MCF 10A (cell line): ENCODE results near the gene TANC1. TPM values are rescaled to one million over a fixed set of nuclear protein-coding genes. Genes with fewer than 3 reads are reported as not detected.

Experiments
- BruUV-seq: library from RNA; stranded (reverse); fragments of 400-500 nt; replicated peaks from 2 replicates; lab custom pipeline; 2021; lab: Mats Ljungman, UMichigan
- CTCF ChIA-PET: fragments of 300-600 bp; sonication (Branson Sonifier 250); formaldehyde crosslinking; extraction: SDS; loops from one replicate; lab custom pipeline; 2021; ENCODE audit warnings: antibody characterized with exemption, inconsistent platforms; lab: Yijun Ruan, JAX
- POLR2A ChIA-PET: fragments of 300-600, 350-650 bp; sonication (Branson Sonifier 250); formaldehyde crosslinking; extraction: SDS; loops from one replicate; lab custom pipeline; 2020; ENCODE audit warnings: antibody characterized with exemption, inconsistent platforms; lab: Yijun Ruan, JAX
- DNase-seq: peaks from one replicate; pipeline ENCODE4 v3.0.0-alpha.2; 2018; ENCODE audit not compliant: unreplicated experiment
- H3K27ac Mint-ChIP-seq: one replicate; pipeline ENCODE4 v1.8.0; 2022; ENCODE audit warnings: mild to moderate bottlenecking, low read depth, mixed read lengths; ENCODE audit not compliant: unreplicated experiment
- H3K27me3 Mint-ChIP-seq: one replicate; pipeline ENCODE4 v1.8.0; 2022; ENCODE audit warnings: mixed read lengths; ENCODE audit not compliant: insufficient read depth, unreplicated experiment
- H3K36me3 Mint-ChIP-seq: one replicate; pipeline ENCODE4 v1.8.0; 2022; ENCODE audit warnings: mild to moderate bottlenecking, moderate library complexity, mixed read lengths; ENCODE audit not compliant: insufficient read depth, unreplicated experiment
- H3K4me1 Mint-ChIP-seq: one replicate; pipeline ENCODE4 v1.8.0; 2022; ENCODE audit warnings: mixed read lengths; ENCODE audit not compliant: insufficient read depth, unreplicated experiment
- H3K4me3 Mint-ChIP-seq: one replicate; pipeline ENCODE4 v1.8.0; 2022; ENCODE audit warnings: mild to moderate bottlenecking, moderate library complexity, mixed read lengths; ENCODE audit not compliant: unreplicated experiment
- H3K9me3 Mint-ChIP-seq: one replicate; pipeline ENCODE4 v1.8.0; 2022; ENCODE audit warnings: mixed read lengths; ENCODE audit not compliant: unreplicated experiment
- CTCF ChIP-seq: fragments of 200-600 bp; IDR thresholded peaks from one replicate; pipeline ENCODE4 v1.8.0; 2022; ENCODE audit warnings: antibody characterized with exemption, mild to moderate bottlenecking; ENCODE audit not compliant: unreplicated experiment
- intact Hi-C: fragments of 100-400 bp; cut with micrococcal nuclease; formaldehyde crosslinking; loops from 2 replicates; pipeline ENCODE4 v1.14.1; 2022
- total RNA-seq: library from RNA; stranded (reverse); gene quantifications from 2 replicates; pipeline ENCODE4 v1.2.3, GENCODE V29; 2022

The TANC1 gene
- total RNA-seq, 1 experiment from 2014 or later = 35.3 TPM

DNA sequence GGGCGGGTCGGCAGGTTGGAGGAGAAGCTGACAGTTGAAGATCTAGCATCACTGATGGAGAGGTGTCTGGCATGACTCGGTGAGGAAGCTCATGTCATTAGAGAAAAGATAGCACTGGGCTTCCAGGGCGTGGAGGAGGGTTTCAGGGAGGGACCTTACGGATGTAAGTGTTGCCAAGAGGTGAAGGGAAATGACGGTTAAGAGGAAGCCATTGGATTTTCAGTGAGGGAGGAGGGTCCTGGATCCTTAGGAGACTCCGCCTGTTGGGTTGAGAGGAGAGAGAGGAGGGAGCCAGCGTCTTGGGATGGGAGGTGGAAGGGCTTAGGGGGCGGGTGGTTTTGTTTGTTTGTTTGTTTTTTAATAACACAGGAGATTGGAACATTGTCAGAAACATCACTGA, 214.9 kb downstream of the TANC1 start:
- peaks cover 80% of the 10 kb centered on the region for H3K36me3 Mint-ChIP-seq
- intact Hi-C loops = no loop called here
- H3K27me3 Mint-ChIP-seq = no peaks in the 10 kb centered on the region
- H3K4me1 Mint-ChIP-seq = no peaks in the 10 kb centered on the region
- no peak for TF ChIP-seq CTCF
- no peak overlapping the region for H3K4me3 Mint-ChIP-seq
- POLR2A ChIA-PET = interaction anchor here (0.8 kb wide), 1 partner anchor 214 kb away, joined by 3 read pairs; no protein-coding TSS in a partner anchor
- BruUV-seq = no TSS peak
- CTCF ChIA-PET = interaction anchor here (0.6 to 1.8 kb wide), 3 partner anchors 15 to 430 kb away, joined by 3 to 5 read pairs (median 4); no protein-coding TSS in a partner anchor
- no peak overlapping the region for H3K27ac Mint-ChIP-seq
- no peak for DNase-seq
- H3K9me3 Mint-ChIP-seq = no peaks in the 10 kb centered on the region

DNA sequence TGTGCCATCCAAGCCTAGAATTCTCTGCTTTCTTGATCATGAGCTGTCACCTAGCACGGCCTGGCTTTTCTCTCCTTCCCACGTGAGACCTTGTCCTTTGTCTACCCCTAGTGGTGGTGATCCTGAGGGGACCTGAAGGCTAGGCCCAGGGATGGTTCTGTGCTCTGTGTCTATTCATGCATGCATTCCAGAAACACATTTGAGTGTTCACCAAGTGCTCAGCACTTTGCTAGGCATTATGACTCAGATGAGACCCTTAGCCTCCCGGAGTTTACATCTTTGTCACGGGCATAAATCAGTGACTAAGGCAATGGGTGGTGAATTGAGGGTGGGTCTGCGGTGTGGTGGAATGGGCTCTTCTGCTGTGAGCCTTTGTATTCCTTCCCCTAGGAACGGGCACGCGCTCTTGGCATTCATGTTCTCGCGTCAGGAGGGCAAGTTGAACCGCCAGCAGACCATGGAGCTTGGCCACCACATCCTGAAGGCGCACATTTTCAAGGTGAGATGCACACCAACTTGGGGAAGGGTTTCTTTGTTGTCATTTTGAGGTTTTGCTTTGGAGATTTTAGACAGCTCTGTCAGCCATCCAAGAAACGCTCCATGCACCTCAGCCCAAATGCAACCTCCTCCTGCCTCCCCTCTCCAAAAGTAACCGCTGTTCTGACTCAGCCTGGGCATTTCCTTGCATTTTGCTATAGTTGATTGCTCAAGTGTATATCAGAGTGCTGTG, 217.1 kb downstream of the TANC1 start:
- no peaks in the 10 kb centered on the region for H3K9me3 Mint-ChIP-seq
- no peaks in the 10 kb centered on the region for H3K4me1 Mint-ChIP-seq
- intact Hi-C loops = loop anchor here (1.0 kb wide), 1 partner anchor 284 kb away; no protein-coding TSS in a partner anchor
- no TSS peak for BruUV-seq
- peaks cover 69% of the 10 kb centered on the region for H3K36me3 Mint-ChIP-seq
- H3K4me3 Mint-ChIP-seq = no peak overlapping the region
- ChIA-PET CTCF (interaction anchor here (1.0 kb wide), 1 partner anchor 289 kb away, joined by 3 read pairs; no protein-coding TSS in a partner anchor), POLR2A (no interaction called here)
- TF ChIP-seq CTCF = peak; percentile 20
- DNase-seq = peak; percentile 37
- H3K27ac Mint-ChIP-seq = peak overlapping the region; percentile 25
- no peaks in the 10 kb centered on the region for H3K27me3 Mint-ChIP-seq

DNA sequence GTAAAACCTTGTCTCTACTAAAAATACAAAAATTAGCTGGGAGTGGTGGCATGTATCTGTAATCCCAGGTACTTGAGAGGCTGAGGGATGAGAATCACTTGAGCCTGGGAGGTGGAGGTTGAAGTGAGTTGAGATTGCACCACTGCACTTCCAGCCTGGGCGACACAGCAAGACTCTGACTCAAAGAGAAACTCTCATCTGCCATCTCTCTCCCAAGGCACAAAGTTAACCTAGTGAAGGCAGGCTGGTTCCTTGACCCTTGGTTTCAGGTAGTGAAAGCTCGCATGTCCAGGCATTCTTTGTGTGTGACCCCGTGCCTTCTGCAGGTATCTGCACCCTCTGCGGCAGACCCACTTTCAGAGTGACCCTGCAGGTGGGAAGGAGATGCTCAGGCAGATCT, 218.0 kb downstream of the TANC1 start:
- no peaks in the 10 kb centered on the region for H3K4me1 Mint-ChIP-seq
- no peaks in the 10 kb centered on the region for H3K27me3 Mint-ChIP-seq
- intact Hi-C loops = no loop called here
- peaks cover 66% of the 10 kb centered on the region for H3K36me3 Mint-ChIP-seq
- no peak for TF ChIP-seq CTCF
- ChIA-PET CTCF (interaction anchor here (0.7 to 1.0 kb wide), 3 partner anchors 25 to 290 kb away, joined by 3 to 5 read pairs (median 3); no protein-coding TSS in a partner anchor), POLR2A (interaction anchor here (1.0 to 1.4 kb wide), 2 partner anchors 8 to 50 kb away, joined by 3 to 5 read pairs; no protein-coding TSS in a partner anchor)
- no peaks in the 10 kb centered on the region for H3K9me3 Mint-ChIP-seq
- DNase-seq = no peak
- no peak overlapping the region for H3K27ac Mint-ChIP-seq
- BruUV-seq = no TSS peak
- H3K4me3 Mint-ChIP-seq = no peak overlapping the region

- Mint-ChIP-seq H3K27me3 (no peaks in the 10 kb centered on the region), H3K36me3 (peaks cover 61% of the 10 kb centered on the region), H3K4me1 (no peaks in the 10 kb centered on the region), H3K27ac (no peak overlapping the region), H3K4me3 (no peak overlapping the region), H3K9me3 (no peaks in the 10 kb centered on the region)
- no TSS peak for BruUV-seq
- POLR2A ChIA-PET = interaction anchor here (1.0 to 1.4 kb wide), 2 partner anchors 9 to 50 kb away, joined by 3 to 5 read pairs; no protein-coding TSS in a partner anchor
- DNase-seq = no peak
- intact Hi-C loops = no loop called here
- CTCF ChIA-PET = no interaction called here
- no peak for TF ChIP-seq CTCF
Measured at GRCh38 chr2:159187106-159187505, 218.7 kb downstream of the TANC1 start.
